GM19193 (cell line): ENCODE results near the gene PKHD1.

Source experiments
- POLR2A ChIP-seq: IDR thresholded peaks from 4 replicates; pipeline ENCODE4 v1.6.1; 2011; ENCODE audit not compliant: insufficient read depth, insufficient read length; ENCODE audit errors: extremely low read depth

Gene PKHD1

DNA sequence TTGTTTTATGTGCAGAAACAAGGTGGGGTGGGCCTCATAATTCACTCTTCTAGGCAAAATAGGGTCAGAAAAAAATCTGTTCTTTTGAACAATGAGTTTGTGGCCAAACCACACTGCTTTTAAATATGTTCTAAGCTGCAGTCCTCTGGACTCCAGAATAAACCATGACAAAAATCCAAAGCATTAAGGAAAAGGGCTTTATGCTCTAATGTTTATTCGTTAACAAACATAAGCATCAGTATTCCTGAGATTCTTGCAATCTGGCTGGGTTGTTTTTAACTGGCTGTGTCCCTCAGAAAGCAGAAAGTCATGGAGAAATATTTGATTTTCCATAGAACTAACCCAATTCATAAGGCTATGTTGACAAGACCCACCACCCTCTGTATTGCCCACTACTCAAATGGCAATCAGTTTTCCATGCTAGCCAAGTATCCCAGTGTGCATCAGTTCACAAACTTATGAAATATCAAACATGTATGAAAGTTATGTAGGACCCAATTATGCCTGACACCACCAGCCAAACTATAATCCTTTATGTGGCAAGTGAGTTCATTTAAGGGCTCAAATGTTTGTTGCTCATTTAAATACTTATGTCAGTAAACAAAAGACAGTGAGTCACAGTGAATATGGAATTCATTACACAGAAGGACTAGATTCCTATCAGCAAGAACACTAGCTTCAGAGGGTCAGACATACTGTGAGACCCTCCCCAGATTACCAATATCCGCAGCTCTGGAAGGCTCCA, 45.1 kb downstream of the PKHD1 start:
- no peak for TF ChIP-seq POLR2A

DNA sequence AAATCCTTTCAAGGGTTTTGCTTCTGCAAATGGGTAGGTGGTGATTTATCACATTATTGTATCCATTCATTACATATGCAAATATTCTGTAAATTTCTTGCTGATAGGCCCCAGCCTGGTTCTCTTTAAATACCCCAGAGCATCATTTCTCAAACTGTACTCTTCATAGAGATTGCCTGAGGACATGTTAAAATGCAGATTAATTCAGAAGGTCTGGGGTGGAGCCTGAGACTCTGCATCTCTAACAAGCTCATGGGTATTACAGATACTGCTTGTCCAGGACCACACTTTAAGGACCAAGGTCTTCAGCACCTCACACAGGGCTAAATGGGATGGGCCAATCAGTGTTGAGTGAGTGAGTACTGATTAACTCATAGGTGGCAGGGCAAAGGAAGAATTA, 46.3 kb downstream of the PKHD1 start:
- no peak for TF ChIP-seq POLR2A

DNA sequence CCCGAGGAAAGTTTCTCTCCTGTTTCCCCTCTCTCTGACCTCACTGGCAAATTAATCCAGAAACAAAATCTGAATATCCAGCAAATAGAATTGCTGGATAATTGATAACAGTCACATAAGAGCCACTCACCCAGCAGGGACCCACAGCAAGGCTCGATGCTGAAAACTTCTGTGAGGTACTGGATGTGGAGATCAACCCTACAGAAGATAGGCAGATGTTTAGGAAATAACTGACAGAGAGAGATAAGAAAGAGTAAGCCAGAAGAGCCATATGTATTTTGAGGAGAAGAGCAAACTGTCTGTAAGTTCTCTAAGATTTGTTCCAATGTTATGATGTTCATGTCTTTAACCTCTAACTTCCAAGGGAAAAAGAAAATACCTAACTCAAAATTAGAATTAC, 59.7 kb downstream of the PKHD1 start:
- no peak for TF ChIP-seq POLR2A

DNA sequence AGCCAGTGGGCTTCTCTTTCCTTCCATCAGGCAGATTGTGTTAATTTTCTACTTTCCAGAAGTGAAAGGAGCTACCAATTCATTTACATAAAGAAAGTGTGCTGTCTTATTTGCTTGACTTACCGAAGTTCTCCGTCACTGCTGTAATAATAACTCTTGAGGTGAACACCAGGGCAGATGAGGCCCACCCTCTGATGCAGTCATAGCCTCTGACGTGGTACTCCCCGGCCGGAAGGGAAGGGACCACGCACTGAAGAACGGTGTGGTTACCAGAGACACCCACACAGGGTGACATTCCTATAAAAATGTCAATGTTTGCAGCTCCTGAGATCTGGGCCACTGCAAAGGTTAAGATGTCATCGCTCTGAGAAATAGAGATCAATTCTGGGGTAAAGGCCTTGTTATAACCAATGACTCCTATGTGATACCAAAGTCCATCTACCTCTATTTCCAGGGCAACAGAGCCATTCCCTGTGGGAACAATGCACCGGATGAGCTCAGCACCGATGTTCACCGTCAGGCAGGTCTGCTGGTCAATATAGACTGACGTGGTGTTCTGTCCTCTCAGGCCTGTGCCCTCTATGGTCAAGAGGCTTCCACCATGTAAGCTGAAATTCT, 62.9 kb downstream of the PKHD1 start:
- TF ChIP-seq POLR2A: no peak

DNA sequence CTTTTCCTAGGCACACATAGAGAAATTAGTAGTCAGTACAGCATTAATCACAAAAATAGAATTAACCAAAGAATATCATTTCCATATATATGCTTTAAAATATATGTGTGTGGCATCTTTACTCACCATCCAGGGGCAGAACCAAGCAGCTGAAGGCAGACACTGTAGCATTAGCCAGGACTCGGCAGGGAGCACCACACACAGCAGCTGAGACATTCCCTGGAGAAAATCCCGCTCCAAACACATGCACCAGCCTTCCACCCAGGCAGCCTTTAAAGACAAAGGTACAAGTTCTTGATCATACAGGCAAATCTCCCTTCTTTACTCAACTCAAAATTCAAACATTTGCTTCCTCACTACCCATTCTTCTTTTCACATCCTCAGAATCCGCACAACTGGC, 64.7 kb downstream of the PKHD1 start:
- TF ChIP-seq POLR2A: no peak

DNA sequence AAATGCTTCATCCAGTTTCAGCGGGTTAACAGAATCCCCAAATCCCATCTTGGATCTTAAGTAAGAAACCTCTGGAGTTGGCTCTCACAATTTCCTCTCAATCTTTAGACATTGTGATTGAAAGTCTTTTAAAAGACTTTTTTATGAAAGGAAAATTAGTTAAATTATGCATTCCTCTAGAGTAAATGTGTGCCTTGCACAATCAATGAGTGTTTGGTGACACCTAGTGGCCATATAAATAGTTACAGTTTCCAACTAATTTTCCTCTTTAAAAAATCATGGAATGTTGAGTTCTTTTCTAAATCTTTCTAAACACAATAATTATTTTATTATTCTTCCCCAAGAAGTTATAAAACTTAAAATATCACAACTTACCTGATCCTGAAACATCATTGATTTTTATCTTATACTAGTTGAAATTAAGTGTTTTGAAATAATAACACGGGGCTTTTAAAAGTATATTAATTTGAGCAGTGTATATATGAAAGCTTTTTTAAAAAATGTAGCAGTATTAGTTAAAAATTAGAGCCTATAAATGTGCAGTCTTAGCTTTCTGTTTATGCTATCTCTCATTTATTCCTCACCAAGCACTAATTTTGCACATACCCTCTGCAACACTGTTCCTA, 66.4 kb downstream of the PKHD1 start:
- TF ChIP-seq POLR2A: no peak

DNA sequence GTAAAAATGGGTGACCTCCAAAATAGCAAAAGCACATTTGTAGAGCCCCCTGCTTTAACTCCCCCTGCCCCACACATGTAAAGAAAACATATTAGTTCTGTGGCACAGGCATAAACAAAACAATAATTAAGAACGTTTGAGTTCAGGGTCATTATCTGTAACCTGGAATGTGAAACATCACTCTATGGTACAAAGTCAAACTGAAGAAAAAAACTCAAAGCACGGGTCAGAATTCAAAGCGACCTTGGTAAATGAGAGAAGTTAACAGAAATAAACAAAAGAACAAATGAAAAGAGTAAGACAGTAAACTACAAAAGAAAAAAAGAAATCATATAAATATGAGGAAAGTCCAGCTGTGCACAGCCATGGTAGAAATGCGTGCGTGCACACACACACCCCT, 67.5 kb downstream of the PKHD1 start:
- TF ChIP-seq POLR2A: no peak

DNA sequence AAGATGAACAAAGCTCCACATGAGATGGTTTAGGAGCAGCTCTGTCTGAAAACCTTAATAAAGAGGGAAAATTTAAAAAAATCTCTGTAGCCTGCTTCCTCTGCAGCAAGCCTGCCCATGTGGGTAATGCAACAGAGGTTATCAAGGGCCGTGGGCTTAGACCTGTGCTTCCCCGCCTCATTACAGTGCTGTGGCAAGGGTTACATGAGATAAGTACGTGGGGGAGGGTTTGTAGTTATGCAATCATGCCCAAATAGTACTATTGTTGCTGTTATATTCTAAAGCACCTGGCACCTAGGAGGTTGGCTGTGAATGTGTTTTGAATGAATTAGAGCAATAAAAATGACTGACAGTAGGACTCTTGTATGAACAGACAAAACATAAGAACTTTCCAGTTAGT, 68.3 kb downstream of the PKHD1 start:
- TF ChIP-seq POLR2A: no peak

DNA sequence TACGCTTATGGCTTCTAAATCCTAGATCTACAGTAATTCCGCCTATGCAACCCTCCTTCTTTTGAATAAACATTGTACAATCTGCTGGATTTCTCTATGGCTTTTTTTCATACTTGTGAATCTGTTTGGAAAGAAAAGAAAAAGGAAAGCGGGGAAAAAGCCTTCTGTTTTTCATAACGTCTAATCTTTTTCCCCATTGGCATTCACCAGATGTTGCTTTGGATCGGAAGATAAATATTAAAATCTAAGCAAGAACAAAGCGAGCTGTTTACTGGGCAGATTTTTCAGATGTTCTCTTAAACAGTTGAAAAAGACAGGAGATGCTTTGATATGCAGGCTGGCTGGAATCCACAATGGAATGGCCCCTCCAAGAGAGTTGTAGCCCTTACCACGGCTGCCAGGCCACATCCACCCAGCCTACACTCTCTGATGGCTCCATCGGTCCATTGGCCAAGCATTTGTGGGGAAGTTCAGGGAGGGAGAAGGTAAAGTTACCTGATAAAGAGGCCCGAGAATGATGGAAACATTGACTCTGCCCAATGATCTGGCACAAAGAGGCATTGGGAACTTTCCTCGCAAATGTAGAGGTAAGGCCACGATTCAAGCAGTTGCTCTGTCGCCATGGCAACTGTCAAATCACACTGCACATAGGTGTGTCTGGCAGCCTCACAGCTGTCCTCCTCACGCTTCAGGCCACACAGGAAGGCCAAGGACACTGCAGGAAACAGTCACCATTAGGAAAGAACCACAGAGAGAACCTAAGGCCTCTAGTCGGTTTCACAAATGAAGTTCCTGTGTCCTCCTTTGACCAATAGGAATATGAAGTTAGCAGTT, 70.3 kb downstream of the PKHD1 start:
- TF ChIP-seq POLR2A: no peak

DNA sequence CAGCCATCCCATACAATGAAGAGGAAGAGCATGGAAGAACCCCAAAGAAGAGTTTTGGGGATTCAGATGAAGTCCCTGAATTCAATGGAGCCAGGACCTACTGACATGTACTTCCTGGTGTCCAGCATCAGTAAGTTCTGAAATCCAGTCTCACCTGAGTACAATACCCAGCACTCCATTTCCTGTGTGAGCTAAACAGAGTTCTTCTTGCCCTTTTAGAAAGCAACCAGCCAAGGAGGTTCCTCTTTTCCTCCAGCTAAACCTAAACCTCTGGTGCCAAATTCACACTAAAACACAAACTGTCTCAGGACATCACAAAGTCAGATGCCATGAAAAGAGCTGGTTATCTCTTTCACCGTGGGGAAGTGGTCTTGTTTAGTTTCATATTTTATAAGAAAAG, 71.5 kb downstream of the PKHD1 start:
- no peak for TF ChIP-seq POLR2A

DNA sequence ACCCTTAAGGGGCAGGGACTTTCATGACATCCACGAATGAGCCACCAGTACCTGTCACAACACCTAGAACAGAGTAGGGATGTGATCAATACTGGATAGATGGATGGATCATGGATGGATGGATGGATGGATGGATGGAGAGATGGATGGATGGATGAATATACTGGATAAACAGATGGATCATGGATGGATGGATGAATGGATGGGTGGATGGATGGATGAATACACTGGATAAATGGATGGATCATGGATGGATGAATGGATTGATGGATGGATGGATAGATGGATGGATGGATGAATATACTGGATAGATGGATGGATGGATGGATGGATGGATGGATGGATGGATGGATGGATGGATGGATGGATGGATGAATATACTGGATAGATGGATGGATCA, 73.0 kb downstream of the PKHD1 start:
- no peak for TF ChIP-seq POLR2A

DNA sequence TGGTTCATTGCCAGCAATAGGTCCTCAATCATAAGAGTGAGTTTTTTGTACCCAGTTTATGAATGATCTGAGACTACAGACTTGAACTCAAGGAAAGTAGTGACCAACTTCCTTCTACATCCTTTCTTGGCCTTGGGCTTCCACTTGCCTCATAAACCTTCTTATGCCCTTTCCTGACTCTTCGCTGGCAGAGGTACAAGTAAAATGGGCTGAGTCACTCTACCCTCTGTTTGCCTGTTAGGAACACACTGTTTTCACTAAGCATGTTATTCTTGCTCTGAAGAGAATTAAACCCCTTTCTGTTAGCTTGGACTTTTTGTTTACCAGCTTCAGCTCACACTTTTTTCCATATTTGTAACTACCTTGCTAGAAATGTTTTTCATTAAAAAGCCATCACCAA, 74.4 kb downstream of the PKHD1 start:
- TF ChIP-seq POLR2A: no peak

DNA sequence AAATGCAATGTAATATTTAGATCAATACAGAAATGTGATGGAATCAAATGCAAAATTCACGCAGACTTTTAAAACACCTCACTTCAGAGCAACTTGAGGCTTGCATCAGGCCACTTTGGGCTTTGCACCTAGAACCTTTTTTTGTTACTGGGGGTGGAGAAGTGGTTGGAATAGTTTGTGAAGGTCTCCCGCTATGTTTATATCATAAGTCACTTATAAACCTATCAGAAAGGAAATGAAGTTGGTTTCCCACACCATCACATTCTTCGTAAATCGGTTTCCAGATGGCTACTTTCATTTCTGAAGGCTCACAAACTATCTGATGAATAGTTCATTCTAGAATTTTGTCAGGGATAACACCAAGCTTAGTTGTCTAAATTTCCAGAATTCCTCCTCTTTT, 74.8 kb downstream of the PKHD1 start:
- TF ChIP-seq POLR2A: no peak

DNA sequence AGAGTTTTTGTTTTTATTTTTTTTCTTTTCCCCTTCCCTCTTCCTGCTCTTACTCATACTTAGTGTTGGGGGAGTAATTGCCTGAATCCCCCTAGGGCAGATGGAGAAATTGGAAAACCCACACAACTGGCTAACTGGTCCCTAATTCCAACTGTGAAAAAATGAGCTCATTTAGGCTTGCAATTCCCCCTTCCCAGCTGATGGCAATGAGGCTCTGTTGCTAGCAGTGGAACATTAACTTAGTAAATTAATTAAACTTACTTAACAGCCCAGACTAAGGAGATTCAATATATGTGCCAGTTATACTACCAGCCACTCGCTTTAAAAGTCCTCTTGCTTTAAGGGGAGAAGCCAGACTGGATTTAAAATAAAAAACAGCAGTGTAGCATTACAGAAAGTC, 76.6 kb downstream of the PKHD1 start:
- no peak for TF ChIP-seq POLR2A

DNA sequence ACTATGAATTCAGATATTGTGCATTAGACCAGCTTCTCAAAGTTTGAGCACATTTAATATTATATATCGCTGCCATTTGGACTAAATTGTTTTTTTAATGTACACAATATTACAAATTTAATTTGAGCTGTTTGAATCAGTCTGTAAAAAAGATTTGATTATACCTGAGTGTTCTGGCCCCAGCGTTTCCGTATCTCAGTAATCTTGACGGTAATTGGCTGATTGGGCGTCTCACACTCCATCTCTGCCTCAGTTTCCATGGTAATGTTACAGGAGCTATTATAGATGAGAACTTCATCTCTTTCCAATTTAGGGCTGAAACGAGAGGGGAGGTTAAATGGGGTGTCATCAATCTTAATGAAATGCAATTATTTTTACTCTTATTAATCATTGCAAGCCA, 77.3 kb downstream of the PKHD1 start:
- no peak for TF ChIP-seq POLR2A

DNA sequence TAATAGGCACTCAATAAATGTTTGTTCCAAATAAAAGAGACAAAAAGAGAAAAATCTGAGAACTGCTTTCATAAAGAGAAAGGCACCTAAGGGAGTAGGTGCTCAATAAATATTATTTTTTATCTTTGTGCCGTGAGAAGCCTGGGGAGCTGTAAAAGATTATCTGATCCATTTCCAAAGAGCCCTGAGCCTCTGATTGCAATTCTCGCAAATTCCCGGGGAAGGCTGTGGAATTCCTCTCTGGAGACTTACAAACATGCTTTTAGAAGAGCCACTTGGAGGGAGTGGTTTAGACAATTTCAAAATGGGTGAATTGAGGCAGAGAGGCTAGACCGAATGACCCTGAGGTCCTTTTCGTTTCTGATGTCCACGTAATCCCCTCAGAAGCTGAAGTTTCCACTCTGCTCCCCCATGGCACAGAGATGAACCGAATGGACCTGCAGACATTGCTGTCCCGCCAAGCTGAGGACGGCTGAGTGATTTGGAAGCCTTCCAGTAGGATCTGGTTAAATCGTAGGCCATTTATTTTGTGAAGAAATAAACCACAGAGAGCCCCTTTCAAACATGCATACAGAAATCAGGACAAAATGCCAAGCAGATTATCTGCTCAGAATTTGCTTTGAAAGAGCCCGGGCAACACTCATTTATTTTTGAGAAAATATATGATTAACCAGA, 77.8 kb downstream of the PKHD1 start:
- TF ChIP-seq POLR2A: no peak

DNA sequence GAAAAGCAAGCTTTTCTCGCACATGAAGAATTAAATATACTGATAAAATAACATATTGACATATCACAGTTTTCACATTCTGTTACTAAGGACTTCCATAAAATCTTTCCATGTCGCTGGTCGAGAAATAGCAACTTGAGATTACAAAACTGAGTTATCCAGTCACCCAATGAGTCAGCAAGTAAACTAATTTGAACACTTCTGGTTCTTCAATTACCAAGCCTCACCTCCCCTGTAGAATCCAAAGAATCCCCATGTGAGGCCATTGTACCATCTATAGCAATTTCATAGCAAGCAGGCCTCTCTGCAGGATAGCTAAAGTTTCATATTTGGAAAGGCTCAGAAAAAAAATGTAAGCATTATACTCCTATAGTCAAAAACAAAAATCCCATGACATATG, 87.3 kb downstream of the PKHD1 start:
- TF ChIP-seq POLR2A: no peak
